Limb (tissue), 2 donors: ENCODE results near the gene PRMT6.
"Not testable (repeated sequence)": the region's sequence is repeated elsewhere in the genome, so short reads cannot be mapped to it uniquely, and the experiment has no call there.

Experiments used
- DNase-seq, 2 donors: peaks; one replicate each; pipeline ENCODE4 v3.0.0-alpha.2; 2016; ENCODE audit errors: extremely low spot score in 2 of 2

Gene PRMT6

DNA sequence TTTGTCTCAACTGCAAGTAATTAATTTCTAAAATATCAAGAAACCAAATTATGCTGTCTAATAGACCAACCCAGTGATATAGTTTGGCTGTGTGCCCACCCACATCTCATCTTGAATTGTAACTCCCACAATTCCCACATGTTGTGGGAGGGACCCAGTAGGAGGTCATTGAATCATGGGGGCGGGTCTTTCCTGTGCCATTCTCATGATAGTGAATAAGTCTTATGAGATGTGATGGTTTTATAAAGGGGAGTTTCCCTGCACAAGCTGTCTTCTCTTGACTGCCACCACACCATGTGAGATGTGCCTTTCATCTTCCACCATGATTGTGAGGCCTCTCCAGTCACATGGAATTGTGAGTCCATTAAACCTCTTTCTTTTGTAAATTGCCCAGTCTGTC is 36.9 kb downstream of the PRMT6 start:
- DNase-seq = not testable (repeated sequence)

DNA sequence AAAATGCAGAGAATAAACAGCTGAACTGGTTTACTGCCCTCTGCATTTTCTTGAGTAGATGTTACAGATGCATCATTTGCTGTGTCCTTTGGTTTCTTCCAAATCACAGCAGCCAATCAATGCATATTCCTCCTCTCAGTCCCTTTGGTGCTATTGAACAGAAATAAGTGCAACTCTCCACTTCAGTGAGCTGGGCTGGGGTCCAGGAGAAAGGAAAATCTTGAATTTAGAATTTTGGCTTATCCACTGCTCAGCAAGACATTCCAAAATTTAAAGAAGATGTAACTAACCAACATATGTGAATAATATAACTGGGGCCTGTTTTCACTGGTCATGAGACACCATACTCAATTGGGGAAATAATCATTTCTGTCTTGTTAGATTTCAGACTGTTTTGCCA is 39.2 kb downstream of the PRMT6 start:
- DNase-seq = no peak

- no peak for DNase-seq
Observed at GRCh38 chr1:107096690-107097089, 40.2 kb downstream of the PRMT6 start.

DNA sequence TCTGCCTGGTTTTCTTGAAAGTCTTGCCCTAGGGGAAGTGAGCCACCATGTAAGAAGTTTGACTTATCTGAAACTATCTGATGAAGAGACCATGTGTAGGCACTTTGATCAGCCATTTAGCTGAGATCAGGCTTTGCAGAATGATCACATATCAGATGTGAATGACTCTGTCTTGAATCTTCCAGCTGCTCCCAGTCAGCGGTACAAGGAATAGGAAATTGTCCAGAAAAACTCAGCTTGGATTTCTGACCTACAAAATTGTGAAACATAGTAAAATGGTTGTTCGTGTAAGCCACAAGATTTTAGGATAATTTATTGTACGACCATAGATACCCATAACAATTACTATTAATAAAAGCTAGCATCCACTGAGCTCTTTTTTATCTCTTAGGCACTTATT is 42.5 kb downstream of the PRMT6 start:
- no peak for DNase-seq

- peak in 1 of 2 donors; percentile 55 for DNase-seq
Observed at GRCh38 chr1:107100331-107100984, 44.0 kb downstream of the PRMT6 start.

- no peak for DNase-seq
Observed at GRCh38 chr1:107105914-107106313, 49.4 kb downstream of the PRMT6 start.
